ENCODE measurements around the gene DCPS.

DCPS gene

DNA sequence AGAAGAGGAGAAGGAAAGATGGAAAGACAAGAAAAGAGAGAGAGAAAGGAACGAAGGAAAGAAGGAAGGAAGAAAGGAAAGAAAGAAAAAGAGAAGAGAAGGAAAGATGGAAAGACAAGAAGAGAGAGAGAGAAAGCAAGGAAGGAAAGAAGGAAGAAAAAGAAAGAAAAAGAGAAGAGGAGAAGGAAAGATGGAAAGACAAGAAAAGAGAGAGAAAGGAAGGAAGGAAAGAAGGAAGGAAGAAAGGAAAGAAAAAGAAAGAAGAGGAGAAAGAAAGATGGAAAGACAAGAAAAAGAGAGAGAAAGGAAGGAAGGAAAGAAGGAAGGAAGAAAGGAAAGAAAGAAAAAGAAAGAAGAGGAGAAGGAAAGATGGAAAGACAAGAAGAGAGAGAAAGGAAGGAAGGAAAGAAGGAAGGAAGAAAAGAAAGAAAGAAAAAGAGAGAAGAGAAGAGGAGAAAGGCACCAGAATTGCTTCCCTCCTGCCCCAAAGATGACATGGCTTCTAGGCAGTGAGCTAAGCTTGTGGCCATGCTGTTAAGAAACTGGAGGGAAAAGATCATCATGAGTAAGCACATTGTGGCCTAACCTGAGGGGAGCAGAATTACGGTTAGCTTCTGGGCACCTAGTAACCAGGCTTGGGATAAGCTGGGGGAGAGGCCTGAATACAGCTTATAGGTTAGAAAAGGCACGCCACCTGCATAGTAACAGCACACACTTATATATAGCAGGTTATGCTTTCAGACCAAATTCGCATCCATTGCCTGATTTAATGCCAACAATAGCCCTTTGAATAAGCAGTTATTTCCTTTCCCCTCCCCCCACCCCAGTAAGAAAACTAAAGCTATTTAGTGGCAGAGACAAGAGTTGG is 49.3 kb downstream of the DCPS start:
- no peak for TF ChIP-seq CTCF (IDR thresholded peaks at IDR 0.05)
- no peak overlapping the region for H3K4me3 ChIP-seq (ENCODE audit: low read depth, low read length)
- no peaks in the 10 kb centered on the region for H3K9me3 ChIP-seq (ENCODE audit: control insufficient read depth, low read length)
- H3K4me1 ChIP-seq, result no peaks in the 10 kb centered on the region
- no peak overlapping the region for H3K27ac ChIP-seq
- no peaks in the 10 kb centered on the region for H3K36me3 ChIP-seq (ENCODE audit: control insufficient read depth, insufficient read depth, low read length)
- no peak overlapping the region for H3K9ac ChIP-seq
- no peaks in the 10 kb centered on the region for H3K27me3 ChIP-seq (ENCODE audit: control insufficient read depth, insufficient read depth, low read length)
- H3K79me2 ChIP-seq, result no peaks in the 10 kb centered on the region
- H2AFZ ChIP-seq, result no peak overlapping the region
- H3K4me2 ChIP-seq (ENCODE audit: low read length), result no peak overlapping the region

DNA sequence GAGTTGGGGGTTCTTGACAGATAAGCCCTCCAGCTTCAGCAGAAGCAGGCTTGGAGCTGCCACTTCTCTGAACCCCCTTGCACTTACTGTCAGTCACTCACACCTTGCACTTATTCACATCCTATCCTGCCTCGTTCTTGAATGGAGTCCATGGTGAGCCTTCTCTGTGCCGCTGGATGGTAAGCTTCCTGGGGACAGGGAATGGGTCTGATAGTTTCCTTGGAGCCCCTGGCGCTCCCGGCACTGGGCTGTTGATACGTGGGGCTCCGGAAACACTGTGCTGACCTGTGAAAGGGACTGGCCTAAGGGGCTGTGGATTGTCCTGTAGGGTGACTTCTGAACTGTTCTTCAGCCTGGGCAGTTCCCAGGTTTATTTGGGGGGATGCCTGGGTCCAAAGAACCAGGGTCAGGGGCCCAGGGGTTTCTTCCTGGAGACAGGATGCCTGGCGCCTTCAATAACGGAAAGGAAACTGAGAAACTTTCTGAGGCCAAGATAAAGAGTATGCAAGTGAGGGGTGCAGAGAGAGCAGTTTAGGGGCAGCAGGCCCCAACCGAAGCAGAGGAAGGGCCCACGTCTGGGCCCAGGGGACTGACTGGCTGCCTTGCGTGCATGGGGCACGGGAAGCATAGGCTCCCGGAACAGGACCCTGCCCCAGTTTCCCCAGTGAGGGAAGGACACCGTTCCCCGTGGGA is 50.9 kb downstream of the DCPS start:
- no peaks in the 10 kb centered on the region for H3K4me1 ChIP-seq
- no peaks in the 10 kb centered on the region for H3K79me2 ChIP-seq
- no peaks in the 10 kb centered on the region for H3K27me3 ChIP-seq (ENCODE audit: control insufficient read depth, insufficient read depth, low read length)
- peak overlapping the region; percentile 22 for H3K4me3 ChIP-seq (ENCODE audit: low read depth, low read length)
- H3K27ac ChIP-seq, result no peak overlapping the region
- H3K36me3 ChIP-seq (ENCODE audit: control insufficient read depth, insufficient read depth, low read length), result no peaks in the 10 kb centered on the region
- no peak overlapping the region for H3K9ac ChIP-seq
- H2AFZ ChIP-seq, result peak overlapping the region; percentile 62
- TF ChIP-seq CTCF (IDR thresholded peaks at IDR 0.05), result no peak
- no peaks in the 10 kb centered on the region for H3K9me3 ChIP-seq (ENCODE audit: control insufficient read depth, low read length)
- H3K4me2 ChIP-seq (ENCODE audit: low read length), result peak overlapping the region; percentile 31

- Histone ChIP-seq H3K4me1 (no peaks in the 10 kb centered on the region), H3K4me3 (ENCODE audit: low read depth, low read length) (peak within 1 kb of the TSS; percentile 22), H3K79me2 (no peaks in the 10 kb centered on the region), H3K9ac (no peak within 1 kb of the TSS), H2AFZ (peak within 1 kb of the TSS; percentile 68), H3K9me3 (ENCODE audit: control insufficient read depth, low read length) (no peaks in the 10 kb centered on the region), H3K36me3 (ENCODE audit: control insufficient read depth, insufficient read depth, low read length) (no peaks in the 10 kb centered on the region), H3K27me3 (ENCODE audit: control insufficient read depth, insufficient read depth, low read length) (no peaks in the 10 kb centered on the region), H3K4me2 (ENCODE audit: low read length) (peak within 1 kb of the TSS; percentile 38), H3K27ac (no peak within 1 kb of the TSS)
- TF ChIP-seq CTCF (IDR thresholded peaks at IDR 0.05), result no peak
Measured at GRCh38 chr11:126355324-126355925, 51.6 kb downstream of the DCPS start, which contains the start of gene ST3GAL4. TSS of gene ST3GAL4 (plus strand) at chr11:126355686. CDS start at chr11:126406156, 50,470 bp downstream.

GRCh38 chr11:126355926-126356897 is 52.4 kb downstream of the DCPS start:
- Histone ChIP-seq H3K9ac (no peak overlapping the region), H3K4me3 (ENCODE audit: low read depth, low read length) (no peak overlapping the region), H3K9me3 (ENCODE audit: control insufficient read depth, low read length) (no peaks in the 10 kb centered on the region), H3K27me3 (ENCODE audit: control insufficient read depth, insufficient read depth, low read length) (no peaks in the 10 kb centered on the region), H2AFZ (peak overlapping the region; percentile 68), H3K4me2 (ENCODE audit: low read length) (peak overlapping the region; percentile 38), H3K4me1 (no peaks in the 10 kb centered on the region), H3K79me2 (no peaks in the 10 kb centered on the region), H3K36me3 (ENCODE audit: control insufficient read depth, insufficient read depth, low read length) (no peaks in the 10 kb centered on the region), H3K27ac (no peak overlapping the region)
- TF ChIP-seq CTCF (IDR thresholded peaks at IDR 0.05), result no peak
